GM08714 (cell line): ENCODE data around the gene C16orf90.
A peak's percentile ranks its signal among the peaks of the same experiment; 100 is the strongest.

Source experiments
- H3K4me3 ChIP-seq: fragments of 200-500 bp; sonication (Bioruptor generic); 2 replicates; pipeline ENCODE4 v1.5.1; 2014; ENCODE audit warnings: mild to moderate bottlenecking, low read length, inconsistent platforms
- ZNF274 ChIP-seq: IDR thresholded peaks from 2 replicates; pipeline ENCODE4 v1.6.1; 2012; ENCODE audit warnings: mild to moderate bottlenecking, low read depth, low read length

The C16orf90 gene

GRCh38 chr16:3454093-3454492, 41.2 kb downstream of the C16orf90 start:
- no peak for TF ChIP-seq ZNF274
- H3K4me3 ChIP-seq, result no peak overlapping the region

- no peak for TF ChIP-seq ZNF274
- peak overlapping the region; percentile 70 for H3K4me3 ChIP-seq
Measured at GRCh38 chr16:3444032-3444388, 51.3 kb downstream of the C16orf90 start.
